Activated naive CD4-positive, alpha-beta T cell treated with Interleukin-2 at 50 U/mL for 16 hours (primary cell): Measurements from ENCODE around the gene TUT4.

Experiments
- DNase-seq: peaks from one replicate; pipeline ENCODE4 v3.0.0-alpha.2; 2020

TUT4 gene

DNA sequence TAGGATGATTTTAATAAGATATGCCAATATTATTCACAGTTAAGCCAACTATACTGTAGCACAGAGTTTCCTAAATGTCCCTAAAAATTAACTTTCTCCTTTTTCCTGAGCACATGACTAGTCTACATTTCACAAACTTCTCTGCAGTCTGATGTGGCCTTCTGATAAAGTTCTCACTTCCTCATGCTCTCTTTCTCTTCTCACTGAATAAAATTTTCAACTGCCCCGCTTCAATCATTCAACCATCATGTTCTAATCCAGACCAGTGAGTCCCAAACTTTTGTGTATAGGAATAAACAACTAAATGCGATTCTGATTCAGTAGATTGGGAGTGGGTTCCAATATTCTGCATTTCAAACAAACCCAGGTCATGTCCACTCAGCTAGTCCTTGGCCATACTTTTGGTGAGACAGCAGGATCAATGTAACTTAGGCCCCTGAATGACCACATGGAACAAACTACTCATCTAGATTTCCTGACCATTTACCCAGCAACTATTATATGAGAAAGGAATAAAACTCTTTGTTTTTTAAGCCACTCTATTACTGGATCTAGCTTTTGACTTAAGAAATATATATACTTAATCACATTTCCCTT lies 20.1 kb downstream of the TUT4 start:
- DNase-seq: no peak

DNA sequence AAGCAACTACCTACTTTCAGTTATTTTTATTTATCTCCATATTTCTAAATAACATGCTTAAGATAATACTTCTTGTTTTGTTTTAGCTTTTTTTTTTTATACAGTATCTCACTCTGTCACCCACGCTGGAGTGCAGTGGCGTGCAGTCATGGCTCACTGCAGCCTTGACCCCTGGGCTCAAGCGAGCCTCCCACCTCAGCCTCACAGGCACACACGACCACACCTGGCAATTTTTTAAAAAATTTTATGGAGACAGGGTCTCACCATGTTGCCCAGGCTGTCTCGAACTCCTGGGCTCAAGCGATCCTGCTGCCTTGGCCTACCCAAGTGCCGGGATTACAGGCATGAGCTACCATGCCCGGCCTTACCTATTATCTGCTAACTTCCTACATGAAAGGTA lies 20.6 kb downstream of the TUT4 start:
- DNase-seq: no peak

DNA sequence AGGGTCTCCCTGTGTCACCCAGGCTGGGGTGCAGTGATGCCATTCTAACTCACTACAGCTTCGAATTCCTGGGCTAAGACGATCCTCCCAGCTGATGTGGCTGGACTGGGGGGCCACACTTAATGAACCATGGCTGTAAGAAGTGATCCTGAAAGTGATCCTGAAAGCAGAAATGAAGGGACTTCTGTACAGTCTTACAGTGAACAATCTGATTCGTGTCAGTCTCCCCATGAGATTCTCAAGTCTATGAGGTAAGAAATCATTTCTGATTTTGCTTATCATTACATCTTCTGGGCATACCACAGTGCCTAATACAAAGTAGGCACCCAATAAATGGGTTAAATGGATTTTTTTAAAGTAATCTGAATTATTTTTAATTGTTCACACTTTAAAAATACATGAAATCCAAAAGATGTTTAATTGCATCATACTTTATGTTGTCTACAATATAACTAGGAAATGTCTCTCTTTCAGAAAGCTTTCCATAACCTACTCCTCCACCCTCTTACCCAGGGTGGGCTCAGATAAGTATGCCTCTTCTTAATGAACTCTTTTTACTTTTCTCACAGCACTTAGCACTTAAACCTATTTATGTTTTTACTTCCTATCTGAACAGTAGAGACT lies 21.5 kb downstream of the TUT4 start:
- DNase-seq: no peak

DNA sequence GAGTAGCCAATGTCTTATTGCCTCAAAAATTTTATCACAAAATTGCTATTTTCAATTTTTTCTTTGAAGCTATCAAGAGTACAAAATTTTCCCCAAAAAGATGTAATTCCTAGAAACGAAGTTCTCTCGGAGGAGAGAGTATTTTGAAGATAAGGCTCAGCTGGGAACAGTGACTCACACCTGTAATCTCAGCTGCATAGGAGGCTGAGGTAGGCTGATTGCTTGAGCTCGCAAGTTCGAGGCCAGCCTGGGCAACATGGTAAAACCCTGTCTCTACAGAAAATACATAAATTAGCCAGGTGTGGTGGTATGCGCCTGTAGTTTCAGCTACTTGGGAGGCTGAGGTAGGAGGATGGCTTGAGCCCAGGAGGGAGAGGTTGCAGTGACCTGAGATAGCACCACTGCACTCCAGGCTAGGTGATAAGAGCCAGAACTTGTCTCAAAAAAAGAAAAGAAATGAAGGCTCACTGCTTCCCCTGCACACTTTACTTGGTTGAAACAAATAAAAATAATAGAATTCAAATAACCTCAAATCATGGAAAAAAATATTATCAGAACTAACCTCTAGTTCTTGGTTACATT lies 22.2 kb downstream of the TUT4 start:
- DNase-seq: no peak

DNA sequence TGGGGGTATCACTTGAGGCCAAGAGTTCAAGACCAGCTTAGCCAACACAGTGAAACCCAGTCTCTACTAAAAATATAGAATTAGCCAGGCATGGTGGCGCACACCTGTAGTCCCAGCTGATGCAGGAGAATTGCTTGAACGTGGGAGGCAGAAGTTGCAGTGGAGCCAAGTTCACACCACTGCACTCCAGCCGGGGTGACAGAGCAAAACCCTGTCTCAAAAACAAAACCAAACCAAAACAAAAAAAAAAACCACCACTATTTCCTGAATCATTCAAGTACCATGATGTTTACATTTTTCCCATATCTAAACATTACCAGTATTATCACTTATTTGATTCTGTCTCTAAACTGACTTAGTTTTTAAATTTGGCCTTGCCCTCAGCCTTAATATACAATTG lies 29.5 kb downstream of the TUT4 start:
- peak; percentile 26 for DNase-seq

DNA sequence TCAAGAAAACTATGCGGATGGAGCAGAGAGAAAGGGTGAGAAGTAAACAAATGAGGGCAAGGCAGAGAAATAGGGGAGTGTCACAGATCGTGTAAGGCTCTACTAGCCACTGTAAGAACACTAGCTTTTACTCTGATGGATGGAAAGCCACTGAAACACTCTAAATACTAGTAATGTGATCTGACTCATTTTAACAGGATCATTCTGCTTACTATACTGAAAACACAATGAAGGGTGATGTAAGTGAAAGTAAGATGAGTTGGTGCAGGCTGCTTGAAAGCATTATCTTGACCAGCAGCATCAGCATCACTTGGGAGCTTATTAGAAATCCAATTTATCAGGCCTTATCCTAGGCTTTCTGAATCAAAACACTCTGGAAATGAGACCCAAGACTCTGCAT lies 32.7 kb downstream of the TUT4 start:
- DNase-seq: no peak

DNA sequence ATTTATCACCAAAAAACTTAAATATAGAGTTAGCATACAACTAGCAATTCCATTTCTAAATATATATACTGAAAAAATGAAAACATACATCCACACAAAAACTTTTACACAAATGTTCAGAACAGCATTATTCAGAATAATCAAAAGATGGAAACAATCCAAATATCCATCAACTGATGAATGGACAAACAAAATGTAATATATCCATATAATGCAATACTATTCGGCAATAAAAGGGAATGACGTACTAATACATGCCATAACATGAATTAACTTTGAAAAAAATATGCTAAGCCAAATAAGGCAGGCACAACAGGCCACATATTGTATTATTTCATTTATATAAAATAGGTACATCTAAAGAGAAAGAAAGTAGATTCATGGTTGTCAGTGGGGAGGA lies 33.9 kb downstream of the TUT4 start:
- DNase-seq: no peak

DNA sequence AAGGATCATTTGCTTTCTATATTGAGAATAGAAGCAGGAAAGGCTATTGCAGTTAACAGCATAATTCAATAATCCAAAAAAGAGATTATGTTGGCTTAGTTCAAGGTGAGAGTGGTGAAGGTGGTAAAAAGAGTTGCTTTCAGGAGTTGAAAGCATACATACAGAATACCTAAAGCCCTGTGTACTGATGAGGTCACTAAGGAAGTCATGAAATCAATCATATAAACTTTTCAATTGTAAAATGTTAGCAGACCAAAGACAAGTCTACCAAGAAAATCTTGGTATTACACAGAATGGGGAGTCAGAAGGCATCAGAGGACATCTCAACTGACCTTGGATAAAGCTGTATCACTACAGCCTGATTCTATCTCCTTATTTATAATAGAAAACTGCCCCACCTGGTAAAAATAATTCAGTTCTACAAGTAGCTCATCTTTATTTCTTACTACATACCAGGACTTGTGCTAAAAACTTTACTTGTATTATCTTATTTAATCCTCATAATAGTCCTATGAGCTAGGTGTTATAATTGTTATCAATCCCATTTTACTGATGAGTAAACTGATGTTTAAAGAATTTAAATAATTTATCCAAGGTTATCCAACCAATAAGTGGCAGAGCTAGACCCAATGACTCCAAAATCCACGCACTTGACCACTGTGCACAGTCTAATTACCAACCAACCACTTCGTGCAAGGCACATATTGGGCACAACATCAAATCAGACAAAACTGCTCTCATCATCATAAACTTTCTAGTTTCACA lies 40.9 kb downstream of the TUT4 start:
- no peak for DNase-seq

DNA sequence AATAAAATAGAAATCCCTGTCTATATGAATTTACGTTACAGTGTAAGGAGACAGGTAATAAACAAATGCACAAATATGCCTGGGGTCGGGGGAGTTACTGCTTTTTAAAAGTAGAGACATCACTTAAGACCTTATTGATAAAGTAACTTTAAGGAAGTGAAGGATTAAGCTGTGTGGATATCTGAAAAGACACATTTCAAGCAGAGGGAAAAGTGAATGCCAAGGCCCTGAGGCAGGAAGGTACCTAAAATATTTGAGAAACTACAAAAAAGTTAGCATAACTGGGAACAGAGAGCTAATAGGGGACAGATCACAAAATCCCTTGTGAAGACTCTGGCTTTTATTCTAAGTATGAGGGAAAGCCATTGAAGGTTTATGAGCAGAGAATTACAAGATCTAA lies 41.5 kb downstream of the TUT4 start:
- no peak for DNase-seq

DNA sequence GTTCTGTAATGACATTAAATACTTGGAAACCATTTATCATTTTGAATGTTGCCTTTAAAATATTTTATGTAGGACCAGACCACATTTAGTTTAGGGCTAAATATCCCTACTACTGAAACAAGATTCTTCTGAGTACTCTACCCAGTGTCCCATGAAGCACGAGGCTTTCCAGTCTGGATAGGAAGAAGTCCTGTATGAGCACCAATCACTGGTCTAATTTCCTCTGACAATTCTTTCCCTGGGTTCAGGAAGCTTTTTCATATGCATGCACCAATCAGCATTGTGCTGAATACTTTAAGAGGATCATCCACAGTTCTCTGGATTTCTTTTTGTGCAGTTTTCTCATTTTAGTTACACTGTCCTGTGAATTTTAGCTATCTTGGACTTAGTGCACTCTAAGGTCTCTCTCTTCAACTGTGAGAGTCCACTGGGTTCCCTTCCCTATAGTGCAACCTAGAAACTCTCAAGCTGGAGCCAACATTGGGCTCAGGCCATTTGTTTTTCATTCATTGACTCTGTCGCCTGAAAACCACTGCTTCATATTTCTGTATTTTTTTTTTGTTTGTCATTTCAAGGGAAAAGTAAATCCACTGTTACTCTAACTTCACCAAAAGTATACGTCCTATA lies 45.9 kb downstream of the TUT4 start:
- DNase-seq: no peak

DNA sequence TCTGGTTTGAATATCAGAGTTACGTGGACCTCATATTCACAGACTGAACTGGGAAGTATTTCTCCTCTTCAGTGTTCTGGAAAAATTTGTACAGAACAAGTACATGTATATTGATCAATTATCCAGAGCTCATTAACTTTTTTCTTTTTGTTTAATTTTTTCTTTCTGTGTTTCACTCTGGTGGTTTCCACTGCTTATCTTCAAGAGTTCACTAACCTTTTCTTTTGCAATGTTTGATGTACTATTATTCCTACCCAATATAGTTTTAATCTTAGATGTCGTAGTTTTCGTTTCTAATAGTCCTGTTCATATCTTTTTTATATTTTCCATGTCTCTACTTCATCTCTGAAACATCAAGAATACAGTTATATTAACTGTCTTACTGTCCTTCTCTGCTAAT lies 46.5 kb downstream of the TUT4 start:
- DNase-seq: no peak

DNA sequence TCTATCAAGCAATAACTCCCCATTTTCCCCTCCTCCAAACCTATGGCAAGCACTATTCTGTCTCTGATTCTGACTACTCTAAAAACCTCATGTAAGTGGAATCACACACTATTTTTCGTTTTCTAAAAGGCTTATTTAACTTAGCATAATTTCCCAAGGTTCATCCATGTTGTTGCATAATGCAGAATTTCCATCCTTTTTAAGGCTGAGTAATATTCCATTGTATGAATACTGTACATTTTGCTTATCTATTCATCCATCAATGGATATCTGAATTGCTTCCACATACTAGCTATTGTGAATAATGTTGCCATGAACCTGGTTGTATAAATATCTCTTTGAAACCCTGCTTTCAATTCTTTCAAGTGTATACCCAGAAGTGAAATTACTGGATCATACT lies 48.2 kb downstream of the TUT4 start:
- DNase-seq: no peak

DNA sequence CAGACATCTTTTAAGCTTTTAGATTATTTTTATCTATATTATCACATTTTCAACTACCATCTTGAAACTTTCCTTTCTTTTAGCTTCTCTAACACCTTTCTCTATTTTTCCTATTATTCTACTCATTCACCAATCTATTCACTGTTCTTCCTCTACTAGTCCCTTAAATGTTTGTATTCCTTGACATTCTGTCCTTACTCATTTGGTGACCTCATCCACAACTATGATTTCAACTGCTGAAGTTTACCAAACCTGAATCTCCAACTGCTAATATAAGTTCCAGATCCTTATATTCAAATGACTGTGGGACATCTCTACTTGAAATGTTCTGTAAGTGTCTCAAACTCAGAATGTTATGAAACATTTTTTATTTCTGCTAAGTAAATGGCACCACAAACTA lies 49.2 kb downstream of the TUT4 start:
- no peak for DNase-seq

DNA sequence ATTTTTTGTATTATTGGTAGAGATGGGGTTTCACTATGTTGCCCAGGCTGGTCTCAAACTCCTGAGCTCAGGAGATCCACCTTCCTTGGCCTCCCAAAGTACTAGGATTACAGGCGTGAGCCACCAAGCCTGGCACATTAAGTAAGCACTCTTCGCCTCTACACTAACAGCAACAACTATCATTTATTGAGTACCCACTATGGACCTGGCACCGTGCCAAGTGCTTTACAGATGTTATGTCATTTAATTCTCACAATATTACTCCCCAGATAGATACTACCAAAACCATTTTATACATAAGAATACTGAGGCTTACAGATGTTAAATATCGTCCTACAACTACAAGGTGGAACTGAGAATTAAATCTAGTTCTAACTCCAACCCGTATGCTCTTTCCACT lies 50.1 kb downstream of the TUT4 start:
- no peak for DNase-seq

DNA sequence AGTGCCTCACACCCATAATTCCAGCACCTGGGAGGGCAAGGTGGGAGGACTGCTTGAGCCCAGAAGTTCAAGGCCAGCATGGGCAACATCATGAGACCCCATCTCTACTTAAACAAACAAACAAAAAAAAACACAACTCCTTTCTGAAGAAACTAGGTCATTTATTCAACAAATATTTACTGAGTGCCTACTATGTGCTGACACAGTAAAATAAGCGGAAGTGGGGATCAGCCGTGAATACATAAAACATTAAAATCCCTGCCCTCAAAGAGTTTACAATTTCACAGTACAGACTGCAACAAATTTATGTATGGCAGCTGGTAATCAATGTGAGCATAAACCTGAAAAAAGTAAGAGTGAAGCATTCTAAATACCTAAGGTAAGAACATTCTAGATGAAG lies 65.3 kb downstream of the TUT4 start:
- no peak for DNase-seq

DNA sequence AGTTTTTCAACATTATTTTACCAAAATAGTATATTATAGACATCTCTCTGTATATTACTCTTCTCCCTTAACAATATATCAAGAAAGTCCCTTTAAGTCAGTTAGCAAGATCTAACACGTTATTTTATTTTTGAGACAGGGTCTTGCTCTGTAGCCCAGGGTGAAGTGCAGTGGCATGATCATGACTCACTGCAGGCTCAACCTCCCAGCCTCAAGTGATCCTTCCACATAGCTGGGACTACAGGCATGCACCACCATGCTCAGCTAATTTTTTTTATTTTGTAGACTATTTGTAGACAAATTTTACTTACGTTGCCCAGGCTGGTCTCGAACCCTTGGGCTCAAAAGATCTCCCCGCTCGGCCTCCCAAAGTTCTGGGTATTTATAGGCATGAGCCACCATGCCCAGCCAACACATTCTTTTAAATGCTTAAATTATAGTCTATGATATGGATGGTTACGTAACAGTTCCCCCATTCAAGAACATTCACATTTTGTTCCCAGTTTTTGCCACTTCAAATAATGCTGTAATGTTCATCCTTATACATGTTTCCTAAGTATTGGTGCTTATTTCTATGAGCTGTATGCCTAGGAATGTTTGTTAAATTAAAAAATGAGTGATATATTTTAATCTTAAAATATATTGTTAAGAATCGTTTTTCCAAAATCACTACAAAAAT lies 70.4 kb downstream of the TUT4 start:
- DNase-seq: no peak

DNA sequence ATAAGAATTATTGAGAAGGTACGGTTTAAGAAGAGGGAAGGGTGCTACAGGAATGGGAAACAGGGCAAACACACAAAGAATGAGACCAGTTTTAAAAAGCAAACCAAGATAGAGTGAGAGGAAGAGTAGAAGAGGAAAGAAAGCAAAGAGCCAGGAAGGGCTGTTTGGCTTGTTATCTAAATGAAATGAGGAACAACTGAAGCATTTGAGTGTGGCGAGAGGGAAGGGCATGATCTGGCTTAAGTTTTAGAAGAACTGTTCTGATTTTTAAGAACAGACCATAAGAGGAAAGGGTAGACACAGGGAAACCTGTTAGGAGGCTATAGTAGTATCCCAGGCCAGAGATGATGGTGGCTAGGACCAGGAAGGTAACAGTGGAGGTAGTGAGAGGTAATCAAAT lies 73.8 kb downstream of the TUT4 start:
- DNase-seq: no peak

DNA sequence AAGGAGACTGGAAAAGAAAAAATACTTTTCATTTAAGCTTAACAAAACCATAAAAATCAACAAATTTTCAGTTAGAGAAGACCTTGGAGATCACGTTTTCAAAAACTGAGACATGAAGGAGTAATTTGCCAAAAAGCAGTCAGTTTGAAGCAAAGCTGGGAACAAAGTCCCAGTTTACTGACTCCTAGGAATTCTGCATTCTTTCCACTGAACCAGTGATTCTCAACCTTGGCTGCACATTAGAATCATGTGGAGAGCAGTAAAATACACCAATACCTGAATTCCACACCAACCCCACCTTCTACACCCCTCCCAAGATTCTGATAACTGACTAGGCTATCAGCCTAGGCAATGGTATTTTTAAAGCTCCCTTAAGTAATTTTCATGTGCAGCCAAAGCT lies 75.0 kb downstream of the TUT4 start:
- DNase-seq: no peak

DNA sequence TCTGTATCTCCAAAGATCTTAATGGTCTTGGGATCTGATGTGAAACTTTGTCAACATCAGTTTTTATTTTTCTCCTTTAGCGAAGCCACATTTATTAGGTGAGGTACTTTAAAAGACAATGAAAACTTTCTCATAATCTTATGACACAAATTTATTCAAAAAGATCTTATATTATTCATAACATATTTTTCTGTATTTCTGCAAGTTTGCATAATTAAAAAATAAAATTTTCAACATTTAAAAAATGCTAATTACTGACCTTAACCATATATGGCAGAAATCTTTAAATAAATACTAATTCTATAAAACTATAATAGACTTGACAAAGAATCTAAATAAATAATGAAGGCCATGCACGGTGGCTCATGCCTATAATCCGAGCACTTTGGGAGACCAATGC lies 75.9 kb downstream of the TUT4 start:
- no peak for DNase-seq

DNA sequence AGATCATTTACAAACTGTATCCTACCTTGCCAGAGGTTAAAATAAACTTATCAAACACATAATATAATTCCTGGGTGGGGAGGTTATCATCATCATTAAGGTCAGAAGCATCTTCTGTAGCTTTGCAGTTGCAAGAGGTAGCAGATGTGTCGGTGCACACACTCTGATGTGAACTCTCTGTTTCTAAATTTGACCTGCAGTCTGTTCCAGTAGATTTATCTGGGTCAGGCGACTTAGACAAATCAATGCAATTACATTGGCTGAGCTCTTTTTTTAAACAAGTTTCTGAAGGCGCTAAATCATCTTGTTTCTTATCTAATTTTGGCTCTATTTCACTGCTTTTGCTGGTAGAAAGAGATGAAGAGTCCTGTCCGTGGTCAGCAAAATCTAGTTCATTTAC lies 78.1 kb downstream of the TUT4 start:
- DNase-seq: no peak

DNA sequence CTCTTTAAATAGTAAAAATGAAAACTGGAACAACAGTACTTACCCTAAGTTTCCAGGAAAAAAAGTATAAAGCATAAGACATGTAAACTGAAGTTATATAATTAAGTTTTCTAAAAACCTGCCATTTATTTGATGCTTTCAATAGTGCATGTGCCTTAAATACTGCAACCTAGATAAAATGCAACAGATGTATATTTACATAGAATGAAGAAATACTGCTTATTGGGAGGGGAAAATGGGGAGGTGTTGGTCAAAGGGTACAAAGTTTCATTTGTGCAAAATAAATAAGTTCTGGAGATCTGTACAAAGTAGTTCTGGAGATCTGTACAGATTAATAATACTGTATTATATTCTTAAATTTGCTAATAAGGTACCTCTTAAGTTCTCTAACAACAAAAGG lies 79.9 kb downstream of the TUT4 start:
- no peak for DNase-seq

DNA sequence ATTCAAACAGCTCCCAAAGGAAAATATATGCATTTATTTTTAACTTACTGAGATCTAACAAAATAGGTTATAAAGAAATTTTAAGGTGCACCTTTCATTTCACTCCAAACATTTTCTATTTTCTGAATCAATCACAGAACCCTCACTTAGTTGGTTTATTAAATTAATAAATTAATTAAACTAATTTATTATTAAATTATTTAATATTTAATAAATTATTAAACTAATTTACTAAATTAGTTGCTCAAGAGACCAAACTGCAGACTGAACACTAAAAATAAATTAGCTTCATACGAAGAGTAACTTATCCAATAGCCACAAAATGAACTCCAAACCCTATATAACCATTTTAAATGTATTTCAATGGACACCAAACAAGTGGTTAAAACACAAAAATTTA lies 80.5 kb downstream of the TUT4 start:
- DNase-seq: no peak

DNA sequence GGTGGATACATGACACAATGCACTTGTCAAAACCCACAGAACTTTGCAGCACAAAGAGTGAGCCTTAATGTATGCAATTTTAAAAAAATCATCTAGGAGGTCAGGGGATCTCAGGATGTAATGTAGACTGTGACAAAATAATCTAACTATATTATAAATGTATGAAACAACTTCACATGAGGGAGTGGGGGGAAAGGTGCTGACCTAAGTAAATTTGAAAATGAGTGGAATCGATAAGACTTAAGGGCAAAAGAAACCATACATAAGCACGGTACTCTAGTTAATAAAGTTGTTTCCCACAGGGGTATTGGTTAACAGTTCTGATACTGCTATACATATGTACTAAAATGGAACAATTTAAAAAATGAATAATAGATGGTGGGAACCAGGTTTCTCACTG lies 83.8 kb downstream of the TUT4 start:
- DNase-seq: no peak
